Measurements from ENCODE around the gene GNA12.
A peak's percentile ranks its signal among the peaks of the same experiment; 100 is the strongest.

- TF ChIP-seq GATA2 (IDR thresholded peaks at IDR 0.05; ENCODE audit: low read depth, low read length) (peak; percentile 73), GATA3 (IDR thresholded peaks at IDR 0.05; ENCODE audit: low read depth, low read length) (no peak)
These were observed 32.1 kb upstream of the GNA12 start for GRCh38 chr7:2876031-2876731.

Measured in SH-SY5Y (cell line).